Vagina (tissue), 2 donors: ENCODE measurements around the gene HHATL. TPM values are rescaled to one million over a fixed set of nuclear protein-coding genes. Genes with fewer than 3 reads are reported as not detected.

ENCODE experiments used
- DNase-seq, 2 donors: peaks; one replicate each; pipeline ENCODE4 v3.0.0-alpha.2; 2017; ENCODE audit errors: extremely low spot score in 2 of 2
- H3K27ac ChIP-seq: fragments of 200-600 bp; sonication (generic); one replicate; pipeline ENCODE4 v1.5.1; 2019
- H3K27me3 ChIP-seq: fragments of 200-600 bp; sonication (generic); one replicate; pipeline ENCODE4 v1.5.1; 2019
- H3K36me3 ChIP-seq, 2 donors: fragments of 200-600 bp; sonication (generic); one replicate each; pipeline ENCODE4 v1.5.1; 2017 to 2019
- H3K4me1 ChIP-seq: fragments of 200-600 bp; sonication (generic); one replicate; pipeline ENCODE4 v1.5.1; 2019
- H3K4me3 ChIP-seq, 2 donors: fragments of 200-600 bp; sonication (generic); 1 replicate in 1 of 2; 2 replicates in 1 of 2; pipeline ENCODE4 v1.5.1; 2016 to 2019
- H3K9me3 ChIP-seq: fragments of 200-600 bp; sonication (generic); one replicate; pipeline ENCODE4 v1.5.1; 2019
- CTCF ChIP-seq, 3 experiments: fragments of 450-650 bp in 2 of 3; fragments of 200-600 bp in 1 of 3; sonication (generic) in 1 of 3; IDR thresholded peaks; one replicate each; pipeline ENCODE4 v1.5.1; 2017 to 2019; ENCODE audit warnings: antibody characterized with exemption in 3 of 3, mild to moderate bottlenecking in 2 of 3, moderate library complexity in 2 of 3
- POLR2A ChIP-seq, 2 donors: fragments of 450-650 bp; IDR thresholded peaks; one replicate each; pipeline ENCODE4 v1.6.1; 2017; ENCODE audit warnings: antibody characterized with exemption in 2 of 2, mild to moderate bottlenecking in 2 of 2, moderate library complexity in 2 of 2
- POLR2AphosphoS5 ChIP-seq, 2 donors: sonication (generic); formaldehyde crosslinking; IDR thresholded peaks; one replicate each; pipeline ENCODE4 v1.9.0; 2017; ENCODE audit warnings: antibody characterized with exemption in 2 of 2, mild to moderate bottlenecking in 2 of 2, low read depth in 1 of 2; ENCODE audit not compliant: insufficient read depth in 1 of 2
- intact Hi-C: fragments of 100-400 bp; cut with DNase I; formaldehyde crosslinking; loops from one replicate; pipeline ENCODE4 v1.15.1; 2023
- total RNA-seq: library from RNA; depleted of rRNA; stranded (reverse); fragments of >200 nt; gene quantifications from one replicate; pipeline ENCODE4 v1.2.3, GENCODE V29; 2016

The HHATL gene
- total RNA-seq, 1 donor from 2014 or later = not detected

GRCh38 chr3:42705058-42705767 lies 2.6 kb upstream of the HHATL start:
- DNase-seq = peak in 1 of 2 donors; percentile 91
- no peak overlapping the region for H3K4me3 ChIP-seq
- H3K36me3 ChIP-seq = no peaks in the 10 kb centered on the region

GRCh38 chr3:42704136-42704841 lies 1.7 kb upstream of the HHATL start:
- no peak overlapping the region for H3K27ac ChIP-seq

More at GRCh38 chr3:42705058-42705767, 2.6 kb upstream of the HHATL start:
- TF ChIP-seq POLR2A (IDR thresholded peaks at IDR 0.05) = no peak
- no peak for TF ChIP-seq POLR2AphosphoS5 (IDR thresholded peaks at IDR 0.05; ENCODE audit: insufficient read depth in 1 of 2, low read depth in 1 of 2)
- TF ChIP-seq CTCF (IDR thresholded peaks at IDR 0.05) = no peak
- no peaks in the 10 kb centered on the region for H3K9me3 ChIP-seq
- intact Hi-C loops = no loop called here
- no peaks in the 10 kb centered on the region for H3K4me1 ChIP-seq
- no peak overlapping the region for H3K27ac ChIP-seq
- no peaks in the 10 kb centered on the region for H3K27me3 ChIP-seq

GRCh38 chr3:42703695-42704025 lies 1.1 kb upstream of the HHATL start:
- Histone ChIP-seq H3K4me3 (no peak overlapping the region), H3K4me1 (no peaks in the 10 kb centered on the region), H3K27ac (no peak overlapping the region), H3K27me3 (no peaks in the 10 kb centered on the region), H3K36me3 (no peaks in the 10 kb centered on the region), H3K9me3 (no peaks in the 10 kb centered on the region)
- TF ChIP-seq POLR2A (IDR thresholded peaks at IDR 0.05) (no peak), POLR2AphosphoS5 (IDR thresholded peaks at IDR 0.05; ENCODE audit: insufficient read depth in 1 of 2, low read depth in 1 of 2) (no peak), CTCF (IDR thresholded peaks at IDR 0.05) (no peak)
- peak in 1 of 2 donors; percentile 74 for DNase-seq
- intact Hi-C loops = no loop called here

More at GRCh38 chr3:42704136-42704841, 1.7 kb upstream of the HHATL start:
- no peaks in the 10 kb centered on the region for H3K4me1 ChIP-seq
- TF ChIP-seq CTCF (IDR thresholded peaks at IDR 0.05) = no peak
- no peak for TF ChIP-seq POLR2A (IDR thresholded peaks at IDR 0.05)
- no peak for TF ChIP-seq POLR2AphosphoS5 (IDR thresholded peaks at IDR 0.05; ENCODE audit: insufficient read depth in 1 of 2, low read depth in 1 of 2)
- no peak overlapping the region for H3K4me3 ChIP-seq
- intact Hi-C loops = no loop called here
- peak in 1 of 2 donors; percentile 84 for DNase-seq
- H3K36me3 ChIP-seq = no peaks in the 10 kb centered on the region
- H3K9me3 ChIP-seq = no peaks in the 10 kb centered on the region
- no peaks in the 10 kb centered on the region for H3K27me3 ChIP-seq

- DNase-seq = peak in 1 of 2 donors; percentile 90
- Histone ChIP-seq H3K4me3 (no peak overlapping the region), H3K27me3 (no peaks in the 10 kb centered on the region), H3K9me3 (no peaks in the 10 kb centered on the region), H3K36me3 (no peaks in the 10 kb centered on the region), H3K27ac (no peak overlapping the region), H3K4me1 (no peaks in the 10 kb centered on the region)
- TF ChIP-seq POLR2AphosphoS5 (IDR thresholded peaks at IDR 0.05; ENCODE audit: insufficient read depth in 1 of 2, low read depth in 1 of 2) = no peak
- intact Hi-C loops = no loop called here
Measured at GRCh38 chr3:42702982-42703694, 540 bp upstream of the HHATL start.

GRCh38 chr3:42701371-42702065 lies 1.1 kb downstream of the HHATL start:
- H3K27ac ChIP-seq = no peak overlapping the region
- no peaks in the 10 kb centered on the region for H3K9me3 ChIP-seq
- H3K4me1 ChIP-seq = no peaks in the 10 kb centered on the region
- no peak for TF ChIP-seq CTCF (IDR thresholded peaks at IDR 0.05)
- TF ChIP-seq POLR2AphosphoS5 (IDR thresholded peaks at IDR 0.05; ENCODE audit: insufficient read depth in 1 of 2, low read depth in 1 of 2) = no peak
- TF ChIP-seq POLR2A (IDR thresholded peaks at IDR 0.05) = no peak
- no peaks in the 10 kb centered on the region for H3K27me3 ChIP-seq
- H3K4me3 ChIP-seq = no peak overlapping the region
- DNase-seq = peak in 1 of 2 donors; percentile 96
- H3K36me3 ChIP-seq = no peaks in the 10 kb centered on the region
- intact Hi-C loops = no loop called here
